Endodermal cell (in vitro differentiated cells): Measurements from ENCODE around the gene FHL5. TPM values are rescaled to one million over a fixed set of nuclear protein-coding genes. Genes with fewer than 3 reads are reported as not detected.
A peak's percentile ranks its signal among the peaks of the same experiment; 100 is the strongest.

Source experiments
- DNase-seq: peaks from one replicate; pipeline ENCODE4 v3.0.0-alpha.2; 2017
- H3K27ac ChIP-seq: 2 replicates; pipeline ENCODE4 v1.5.1; 2013; ENCODE audit warnings: mild to moderate bottlenecking, low read depth, low read length, moderate library complexity
- H3K27me3 ChIP-seq: 2 replicates; pipeline ENCODE4 v1.6.1; 2013; ENCODE audit warnings: mild to moderate bottlenecking, low read length, moderate library complexity; ENCODE audit not compliant: insufficient read depth, control insufficient read depth, poor library complexity, severe bottlenecking
- H3K36me3 ChIP-seq: 2 replicates; pipeline ENCODE4 v1.7.0; 2013; ENCODE audit warnings: mild to moderate bottlenecking, low read length, moderate library complexity; ENCODE audit not compliant: control insufficient read depth, insufficient read depth
- H3K4me1 ChIP-seq: one replicate; pipeline ENCODE4 v1.7.0; 2013; ENCODE audit warnings: low read length; ENCODE audit not compliant: control insufficient read depth, insufficient read depth
- H3K4me3 ChIP-seq: 2 replicates; pipeline ENCODE4 v1.5.1; 2013; ENCODE audit warnings: mild to moderate bottlenecking, low read length, moderate library complexity
- H3K9ac ChIP-seq: 2 replicates; pipeline ENCODE4 v1.6.1; 2013; ENCODE audit warnings: mild to moderate bottlenecking, low read length, moderate library complexity; ENCODE audit not compliant: poor library complexity, severe bottlenecking; ENCODE audit errors: extremely low read depth
- H3K9me3 ChIP-seq: 2 replicates; pipeline ENCODE4 v1.6.1; 2013; ENCODE audit warnings: mild to moderate bottlenecking, low read length, moderate library complexity; ENCODE audit not compliant: control insufficient read depth
- H3K27ac Mint-ChIP-seq: 2 replicates; pipeline ENCODE4 v1.8.0; 2020; ENCODE audit warnings: mixed read lengths
- H3K27me3 Mint-ChIP-seq: 2 replicates; pipeline ENCODE4 v1.8.0; 2021; ENCODE audit warnings: mild to moderate bottlenecking, mixed read lengths; ENCODE audit not compliant: insufficient read depth
- H3K36me3 Mint-ChIP-seq: 2 replicates; pipeline ENCODE4 v1.8.0; 2020; ENCODE audit warnings: low read depth, mixed read lengths
- H3K4me1 Mint-ChIP-seq: 2 replicates; pipeline ENCODE4 v1.8.0; 2020; ENCODE audit warnings: mixed read lengths
- H3K4me3 Mint-ChIP-seq: 2 replicates; pipeline ENCODE4 v1.8.0; 2020; ENCODE audit warnings: mild to moderate bottlenecking, moderate library complexity, mixed read lengths
- H3K9me3 Mint-ChIP-seq: 2 replicates; pipeline ENCODE4 v1.8.0; 2020; ENCODE audit warnings: mild to moderate bottlenecking, mixed read lengths
- WGBS, 2 experiments: methylation state at CpG; one replicate each; pipeline versions ENCODE4 v1.1.5 to v1.1.7; 2013; ENCODE audit warnings: missing lambda C conversion rate in 2 of 2, mixed read lengths in 1 of 2; ENCODE audit not compliant: insufficient coverage in 1 of 2, insufficient read length in 1 of 2; 5-methylcytosine and 5-hydroxymethylcytosine counted together
- total RNA-seq, 2 donors: library from RNA; stranded (reverse); fragmentation: NEBNext Ultra II Directional in 1 of 2; extraction: Animal tissue kit (Norgen Biotek cat#: 25700) in 1 of 2; gene quantifications; 2 replicates in 1 of 2; 3 replicates in 1 of 2; pipeline ENCODE4 v1.2.1, GENCODE V29; 2021
- TF ChIP-seq, protein P1 (sequence below): fragments of 200-600 bp; sonication (generic); conservative IDR thresholded peaks from 2 replicates; pipeline ENCODE4 v1.5.0; 2021; ENCODE audit warnings: antibody characterized with exemption, mild to moderate bottlenecking

The FHL5 gene
- total RNA-seq, 2 donors from 2014 or later: not detected

GRCh38 chr6:96521644-96522464, 41.1 kb upstream of the FHL5 start, which contains the start of gene UFL1:
UFL1 (plus strand) TSS chr6:96521806; CDS start chr6:96521874, 68 bp downstream.
- 0% methylated on average over 1 to 63 of the region's 63 CpGs for WGBS, 2 experiments
- peaks cover 19% of the 10 kb centered on the region for H3K4me1 Mint-ChIP-seq
- H3K27me3 ChIP-seq: no peaks in the 10 kb centered on the region
- H3K4me1 ChIP-seq: peaks cover 4% of the 10 kb centered on the region
- H3K27me3 Mint-ChIP-seq: no peaks in the 10 kb centered on the region
- no peaks in the 10 kb centered on the region for H3K9me3 ChIP-seq
- H3K27ac ChIP-seq: peak within 1 kb of the TSS; percentile 90
- peaks cover 30% of the 10 kb centered on the region for H3K36me3 ChIP-seq
- peak within 1 kb of the TSS; percentile 99 for H3K4me3 Mint-ChIP-seq
- peak; percentile 96 for DNase-seq
- peaks cover 14% of the 10 kb centered on the region for H3K36me3 Mint-ChIP-seq
- no peaks in the 10 kb centered on the region for H3K9me3 Mint-ChIP-seq
- H3K9ac ChIP-seq: peak within 1 kb of the TSS; percentile 88
- peak within 1 kb of the TSS; percentile 99 for H3K27ac Mint-ChIP-seq
- TF ChIP-seq, protein P1, sequence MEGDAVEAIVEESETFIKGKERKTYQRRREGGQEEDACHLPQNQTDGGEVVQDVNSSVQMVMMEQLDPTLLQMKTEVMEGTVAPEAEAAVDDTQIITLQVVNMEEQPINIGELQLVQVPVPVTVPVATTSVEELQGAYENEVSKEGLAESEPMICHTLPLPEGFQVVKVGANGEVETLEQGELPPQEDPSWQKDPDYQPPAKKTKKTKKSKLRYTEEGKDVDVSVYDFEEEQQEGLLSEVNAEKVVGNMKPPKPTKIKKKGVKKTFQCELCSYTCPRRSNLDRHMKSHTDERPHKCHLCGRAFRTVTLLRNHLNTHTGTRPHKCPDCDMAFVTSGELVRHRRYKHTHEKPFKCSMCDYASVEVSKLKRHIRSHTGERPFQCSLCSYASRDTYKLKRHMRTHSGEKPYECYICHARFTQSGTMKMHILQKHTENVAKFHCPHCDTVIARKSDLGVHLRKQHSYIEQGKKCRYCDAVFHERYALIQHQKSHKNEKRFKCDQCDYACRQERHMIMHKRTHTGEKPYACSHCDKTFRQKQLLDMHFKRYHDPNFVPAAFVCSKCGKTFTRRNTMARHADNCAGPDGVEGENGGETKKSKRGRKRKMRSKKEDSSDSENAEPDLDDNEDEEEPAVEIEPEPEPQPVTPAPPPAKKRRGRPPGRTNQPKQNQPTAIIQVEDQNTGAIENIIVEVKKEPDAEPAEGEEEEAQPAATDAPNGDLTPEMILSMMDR: peak; percentile 11
- H3K4me3 ChIP-seq: peak within 1 kb of the TSS; percentile 99

DNA sequence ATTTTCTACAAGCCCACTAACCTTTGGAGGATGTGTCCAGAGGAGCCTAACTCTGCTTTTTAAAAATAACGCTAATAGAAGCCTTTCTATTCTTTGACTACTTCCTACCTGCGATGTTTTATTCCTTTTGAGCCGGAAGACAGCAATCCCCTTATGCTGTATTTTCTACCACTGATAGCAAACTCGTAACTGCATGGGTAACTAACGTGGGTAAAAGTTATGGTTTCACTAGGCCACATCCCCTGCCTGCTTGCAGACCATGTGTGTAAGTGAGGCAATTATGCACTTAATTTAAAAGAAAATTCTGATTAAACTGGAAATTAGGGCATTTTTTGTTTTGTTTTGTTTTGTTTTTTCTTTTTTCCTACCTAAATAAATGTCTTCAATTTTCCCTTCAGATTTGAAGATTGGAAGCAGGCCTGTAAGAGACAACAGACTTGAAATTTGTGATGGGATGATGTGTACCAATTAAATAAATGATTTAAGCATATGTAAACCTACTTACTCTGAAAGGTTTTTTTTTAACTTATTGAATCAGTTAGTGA, 40.4 kb upstream of the FHL5 start:
- TF ChIP-seq, protein P1: no peak
- H3K4me1 ChIP-seq: peaks cover 4% of the 10 kb centered on the region
- Mint-ChIP-seq H3K27me3 (no peaks in the 10 kb centered on the region), H3K36me3 (peaks cover 19% of the 10 kb centered on the region), H3K4me3 (peak overlapping the region; percentile 99), H3K27ac (peak overlapping the region; percentile 99), H3K9me3 (no peaks in the 10 kb centered on the region), H3K4me1 (peaks cover 19% of the 10 kb centered on the region)
- DNase-seq: no peak
- WGBS, 2 experiments: 23 to 32% methylated on average over 4 to 5 of the region's 5 CpGs
- H3K9me3 ChIP-seq: no peaks in the 10 kb centered on the region
- H3K27me3 ChIP-seq: no peaks in the 10 kb centered on the region
- peak overlapping the region; percentile 99 for H3K4me3 ChIP-seq
- peak overlapping the region; percentile 90 for H3K27ac ChIP-seq
- peaks cover 37% of the 10 kb centered on the region for H3K36me3 ChIP-seq
- H3K9ac ChIP-seq: peak overlapping the region; percentile 88

DNA sequence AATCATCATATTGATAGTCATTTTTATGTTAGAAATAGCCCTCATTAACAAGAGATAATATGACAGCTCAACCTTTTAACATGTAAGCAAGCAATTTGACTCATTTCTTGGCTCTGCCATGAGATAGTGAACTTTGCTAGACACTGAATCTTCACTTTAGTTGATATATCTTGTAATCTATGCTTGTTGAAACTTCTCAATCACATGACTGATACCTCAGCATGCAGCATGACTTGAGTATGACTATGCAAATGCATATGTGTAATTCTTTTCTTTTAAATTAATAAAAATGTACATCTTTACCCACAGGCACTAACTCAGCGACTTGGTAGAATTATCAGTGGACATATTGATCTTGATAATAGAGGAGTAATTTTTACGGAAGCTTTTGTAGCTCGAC, 34.7 kb upstream of the FHL5 start:
- H3K27ac Mint-ChIP-seq: no peak overlapping the region
- WGBS, 2 experiments: 97% methylated on average over 3 of the region's 3 CpGs; no CpG with 5 or more reads in 1 of the 2 experiments
- no peak overlapping the region for H3K4me3 ChIP-seq
- H3K9me3 Mint-ChIP-seq: no peaks in the 10 kb centered on the region
- no peak overlapping the region for H3K4me3 Mint-ChIP-seq
- peaks cover under 1% of the 10 kb centered on the region for H3K4me1 Mint-ChIP-seq
- H3K9me3 ChIP-seq: peaks cover 10% of the 10 kb centered on the region
- H3K4me1 ChIP-seq: no peaks in the 10 kb centered on the region
- H3K36me3 ChIP-seq: peaks cover 93% of the 10 kb centered on the region
- H3K27ac ChIP-seq: no peak overlapping the region
- no peak for DNase-seq
- peaks cover 59% of the 10 kb centered on the region for H3K36me3 Mint-ChIP-seq
- H3K27me3 Mint-ChIP-seq: no peaks in the 10 kb centered on the region
- TF ChIP-seq, protein P1: no peak
- H3K9ac ChIP-seq: no peak overlapping the region
- no peaks in the 10 kb centered on the region for H3K27me3 ChIP-seq
